Activated CD4-positive, alpha-beta T cell treated with anti-CD3 and anti-CD28 coated beads for 1 hour (primary cell): ENCODE results near the gene STARD3.
"Not testable (repeated sequence)": the region's sequence is repeated elsewhere in the genome, so short reads cannot be mapped to it uniquely, and the experiment has no call there.

Experiments
- DNase-seq: peaks from one replicate; pipeline ENCODE4 v3.0.0-alpha.2; 2020

Gene STARD3

DNA sequence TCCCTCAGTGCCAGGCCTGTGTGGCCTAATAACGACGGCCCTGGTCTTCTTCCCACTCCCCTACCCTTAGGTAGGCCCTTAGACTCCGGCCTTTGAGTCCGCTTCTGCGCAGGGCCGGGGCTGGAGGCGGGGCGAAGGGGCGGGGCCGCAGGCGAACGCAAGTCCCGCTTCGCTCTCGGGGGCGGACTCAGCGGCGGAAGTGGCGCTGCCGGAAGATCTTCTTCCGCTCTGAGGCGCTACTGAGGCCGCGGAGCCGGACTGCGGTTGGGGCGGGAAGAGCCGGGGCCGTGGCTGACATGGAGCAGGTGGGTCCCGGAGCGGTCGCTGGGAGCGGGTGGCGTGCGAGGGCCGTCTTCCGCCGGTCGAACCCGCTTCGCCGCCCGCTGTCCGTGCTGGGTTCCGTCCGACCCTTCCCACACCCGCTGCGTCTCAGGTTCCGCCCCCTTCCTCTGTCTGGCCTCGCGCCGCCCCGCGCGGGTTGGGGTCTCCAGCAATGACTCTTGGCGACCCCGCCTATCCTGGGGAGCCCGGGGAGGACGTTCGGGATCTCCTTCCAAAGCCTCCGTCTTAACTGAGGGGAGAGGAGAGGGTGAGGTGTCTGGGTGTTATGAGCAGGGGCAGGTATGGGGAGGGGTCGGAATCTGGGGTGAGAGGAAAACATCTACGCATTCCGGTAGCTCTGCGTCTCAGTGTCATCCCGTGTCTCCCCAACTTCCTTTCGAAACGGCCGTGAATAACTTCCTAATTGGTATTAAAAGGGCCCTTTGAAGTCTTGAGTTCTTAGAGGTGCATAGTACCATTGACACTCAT, at the start of gene STARD3:
Gene STARD3 (plus strand): TSS at position 218 of the 810 bp plus-strand sequence. CDS start 16,388 bp downstream, outside the sequence.
- DNase-seq, result peak; percentile 79

DNA sequence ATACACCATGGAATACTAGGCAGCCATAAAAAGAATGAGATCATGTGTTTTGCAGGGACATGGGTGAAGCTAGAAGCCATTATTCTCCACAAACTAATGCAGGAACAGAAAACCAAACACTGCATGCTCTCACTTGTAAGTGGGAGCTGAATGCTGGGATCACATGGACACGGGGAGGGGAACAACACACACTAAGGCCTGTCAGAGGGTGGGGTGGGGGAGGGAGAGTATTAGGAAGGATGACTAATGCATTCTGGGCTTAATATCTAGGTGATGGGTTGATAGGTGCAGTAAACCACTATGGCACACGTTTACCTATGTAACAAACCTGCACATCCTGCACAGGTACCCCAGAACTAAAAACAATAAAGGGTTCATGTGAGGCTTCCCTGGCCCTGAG, 46.8 kb upstream of the STARD3 start:
- not testable (repeated sequence) for DNase-seq

DNA sequence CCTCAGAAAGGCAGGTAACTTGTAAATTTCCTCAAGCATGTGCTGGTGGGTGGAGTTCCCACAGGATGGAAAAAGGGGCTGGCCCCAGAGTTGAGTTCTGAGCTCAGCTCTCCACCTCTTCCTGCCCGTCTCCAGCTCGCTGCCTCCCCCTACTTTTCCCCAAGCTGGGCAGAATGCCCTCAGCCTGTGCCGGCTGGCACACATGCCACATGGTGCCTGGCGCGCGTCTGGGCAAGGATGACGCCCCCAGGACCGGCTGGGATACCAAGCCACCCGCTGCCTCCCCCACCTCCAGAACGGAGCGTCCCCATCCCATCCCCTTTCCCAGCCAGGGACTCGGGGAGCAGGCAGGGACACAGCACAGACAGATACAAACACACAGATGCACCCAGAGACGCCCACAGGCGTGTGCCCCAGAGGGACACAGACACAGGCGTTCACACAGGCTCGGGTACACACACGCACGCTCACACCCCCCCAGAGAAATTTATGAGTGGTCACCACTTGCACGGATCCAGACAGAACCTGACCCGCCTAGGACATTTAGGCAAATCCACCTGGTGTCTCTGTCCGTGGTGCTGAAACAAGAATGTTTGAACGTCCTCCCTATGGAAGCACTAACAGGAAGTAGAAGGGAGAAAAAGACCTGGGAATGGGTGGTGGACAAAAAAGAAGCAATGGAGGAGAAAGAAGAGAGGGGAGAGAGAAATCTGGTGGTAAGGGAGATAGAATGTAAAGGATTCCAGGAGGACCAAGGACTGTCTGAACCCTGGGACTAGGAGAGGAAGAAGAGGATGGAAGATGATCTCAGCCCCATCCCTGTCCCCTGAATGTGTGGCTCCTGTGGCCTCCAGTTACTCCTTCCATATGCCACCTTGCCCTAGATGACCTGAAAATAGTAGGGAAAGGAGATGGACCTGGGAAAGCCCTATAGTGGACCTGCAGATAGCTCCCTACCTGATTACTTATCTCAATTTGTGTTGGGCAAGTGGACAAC, 44.7 kb upstream of the STARD3 start:
- DNase-seq, result no peak

DNA sequence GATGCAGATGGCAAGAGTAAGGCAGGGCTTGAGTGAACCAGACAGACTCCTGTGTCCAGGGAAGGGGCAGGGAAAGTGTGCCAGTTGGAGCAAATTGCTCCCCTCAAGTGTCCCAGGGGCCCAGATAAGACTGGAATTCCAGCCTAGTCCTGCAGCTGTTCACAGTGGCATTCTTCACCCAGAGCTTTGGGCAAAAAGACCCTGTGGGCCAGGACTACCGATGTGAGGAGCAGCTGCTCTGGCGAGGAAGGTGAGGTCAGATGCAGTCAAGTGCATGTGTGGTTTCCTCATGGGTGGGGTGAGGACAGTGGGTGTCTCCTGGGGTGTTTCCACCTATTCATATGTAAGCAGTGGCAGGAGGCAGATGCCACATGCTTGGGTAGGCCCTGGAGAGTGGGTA, 43.6 kb upstream of the STARD3 start:
- no peak for DNase-seq

DNA sequence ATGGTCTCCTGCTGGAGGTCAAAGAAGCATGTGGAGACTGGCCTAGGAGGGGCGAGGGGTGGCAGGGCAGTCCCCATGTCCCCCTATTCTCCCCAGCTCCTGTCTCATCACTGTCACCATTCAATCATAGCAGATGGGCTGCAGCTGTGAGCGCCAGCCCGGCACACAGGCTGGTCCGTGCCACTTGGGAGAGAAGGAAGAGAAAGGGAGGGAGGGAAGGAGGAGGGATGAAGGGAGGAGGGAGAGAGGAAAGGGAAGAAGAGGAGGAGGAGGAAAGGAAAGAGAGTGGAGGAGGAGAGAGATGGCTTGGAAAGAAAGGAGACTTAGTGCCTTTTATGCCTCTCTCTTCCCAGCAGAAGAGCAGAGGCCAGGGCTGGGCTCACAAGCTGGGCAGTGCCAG, 41.6 kb upstream of the STARD3 start:
- no peak for DNase-seq

DNA sequence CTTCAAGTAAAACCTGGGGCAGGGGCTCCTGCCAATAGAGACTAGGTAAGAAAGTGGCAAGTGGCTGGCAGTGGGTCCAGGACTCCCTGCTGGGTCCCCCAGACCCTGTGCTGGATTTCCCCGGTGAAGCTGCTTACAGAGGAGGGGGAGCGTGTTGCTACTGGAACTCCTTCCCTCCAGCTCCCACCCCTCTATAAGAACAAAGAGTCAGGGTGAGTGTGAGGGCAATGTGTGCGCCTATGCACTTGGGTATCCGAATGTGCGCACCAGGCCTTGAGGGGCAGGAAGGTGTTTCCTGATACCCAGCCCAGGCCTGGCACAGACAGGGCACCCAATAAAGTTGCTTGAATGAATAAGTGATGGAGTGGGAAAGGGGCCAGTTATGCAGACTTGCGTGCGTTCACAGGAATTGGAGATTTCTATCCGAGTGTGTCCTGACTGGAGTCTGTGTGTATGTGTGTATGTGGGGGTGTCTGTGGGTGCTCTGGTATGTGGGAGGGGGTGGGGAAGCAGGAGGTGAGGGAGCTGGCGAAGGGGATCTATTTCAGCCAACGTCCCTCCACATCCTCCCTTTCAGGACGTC, 40.9 kb upstream of the STARD3 start:
- DNase-seq, result no peak

DNA sequence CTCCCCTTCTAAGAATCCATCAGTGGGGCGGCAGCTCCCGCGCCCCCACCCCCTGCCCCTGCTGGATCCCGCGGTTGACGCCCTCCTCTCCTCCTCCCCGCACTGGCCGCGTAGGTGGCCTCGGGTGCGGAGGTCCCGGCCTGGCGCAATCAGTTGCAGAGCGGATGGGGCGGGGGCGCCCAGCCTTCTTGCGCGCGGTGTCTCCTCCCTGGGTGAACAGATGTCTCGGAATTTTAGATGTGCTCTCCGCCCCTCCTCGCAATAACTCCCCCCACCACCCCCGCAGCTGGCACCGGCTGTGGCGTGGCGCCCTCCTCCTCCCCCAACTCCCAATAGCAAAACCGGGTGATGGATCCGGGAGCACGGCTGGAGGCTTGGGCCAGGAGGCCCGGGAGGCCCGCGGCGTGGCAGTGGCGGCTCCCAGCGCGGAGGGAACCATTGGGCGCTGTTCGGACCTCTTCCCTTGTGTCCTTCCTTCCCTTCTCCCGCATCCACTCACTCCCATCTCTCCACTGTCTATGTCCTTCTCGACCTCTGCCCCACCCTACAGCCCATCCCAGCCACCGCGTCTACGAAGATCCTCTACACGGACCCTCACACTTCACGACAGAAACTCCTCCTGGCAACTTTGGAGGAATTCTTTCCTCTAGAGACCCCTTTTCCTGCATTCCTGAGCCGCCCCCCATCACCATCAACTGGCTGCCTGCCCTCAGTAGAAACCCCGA, 40.2 kb upstream of the STARD3 start:
- no peak for DNase-seq

DNA sequence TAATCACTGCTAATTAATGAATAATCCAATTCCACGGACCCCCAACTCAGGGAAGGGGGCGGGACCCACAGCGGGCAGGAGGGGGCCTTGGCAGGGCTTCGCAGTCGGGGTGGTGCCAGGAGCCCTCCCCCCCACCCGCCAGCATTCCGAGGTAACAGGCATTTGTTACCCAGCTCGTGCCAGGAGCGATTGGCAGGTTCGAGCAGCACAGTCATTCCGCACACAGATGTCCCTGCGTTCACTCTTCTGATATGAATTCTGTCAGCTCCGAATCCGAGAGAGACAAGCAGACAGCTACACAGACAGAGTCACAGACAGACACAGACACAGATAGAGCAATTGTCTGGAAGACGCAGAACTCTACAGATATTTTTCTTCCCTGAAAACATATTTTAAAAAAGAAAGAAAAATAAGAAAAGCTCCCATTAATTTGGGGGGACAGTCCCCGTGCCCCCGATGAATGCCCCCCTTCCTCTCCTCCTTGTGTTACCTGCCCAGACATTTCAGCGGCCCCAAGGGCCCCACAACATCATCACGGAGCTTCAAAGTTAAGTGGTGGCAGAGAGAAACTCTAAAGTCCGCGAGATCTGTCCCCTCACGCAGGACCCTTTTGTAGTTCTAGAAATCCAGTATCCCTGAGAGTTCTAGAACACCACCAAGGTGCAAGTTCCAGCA, 39.4 kb upstream of the STARD3 start:
- DNase-seq, result no peak

DNA sequence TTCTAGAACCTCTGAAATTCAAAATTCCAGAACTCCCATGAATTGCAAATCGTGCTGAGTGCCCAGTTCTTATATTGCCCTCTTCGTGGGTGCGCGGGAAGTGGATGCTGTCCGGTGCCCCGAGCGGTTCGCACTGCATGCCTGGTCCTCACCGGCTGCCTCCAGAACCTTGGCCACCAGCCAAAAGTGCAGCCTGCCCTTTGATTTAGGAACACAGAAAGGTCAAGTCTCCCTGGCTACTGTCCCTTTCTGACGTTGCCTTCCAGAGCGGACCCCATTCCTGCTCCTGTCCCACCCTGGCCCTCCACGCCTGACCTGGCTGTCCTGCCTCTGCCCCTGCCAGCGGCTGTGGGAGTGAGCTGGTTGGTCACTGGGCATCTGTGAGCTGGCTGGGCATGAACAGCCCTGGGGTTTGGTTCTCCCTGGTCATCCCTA, 38.9 kb upstream of the STARD3 start:
- DNase-seq, result no peak

DNA sequence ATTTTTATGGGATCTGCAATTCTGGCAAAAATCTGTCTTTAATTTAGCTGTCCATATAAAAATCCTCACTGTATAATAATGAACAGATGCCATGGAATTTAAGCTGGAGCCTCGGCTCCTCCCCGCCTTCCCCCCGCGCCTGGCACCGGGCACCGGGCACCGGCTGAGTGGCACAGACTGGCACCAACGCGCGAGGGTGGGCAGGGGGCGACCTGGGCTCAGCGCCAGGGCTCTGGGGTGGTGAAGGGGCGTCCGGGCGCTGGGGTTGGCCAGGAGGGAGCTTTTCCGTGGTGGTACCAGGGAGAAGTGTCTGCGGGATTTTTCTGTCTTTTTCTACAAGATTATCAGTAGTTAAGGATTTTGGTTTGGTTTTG, 38.3 kb upstream of the STARD3 start:
- no peak for DNase-seq

DNA sequence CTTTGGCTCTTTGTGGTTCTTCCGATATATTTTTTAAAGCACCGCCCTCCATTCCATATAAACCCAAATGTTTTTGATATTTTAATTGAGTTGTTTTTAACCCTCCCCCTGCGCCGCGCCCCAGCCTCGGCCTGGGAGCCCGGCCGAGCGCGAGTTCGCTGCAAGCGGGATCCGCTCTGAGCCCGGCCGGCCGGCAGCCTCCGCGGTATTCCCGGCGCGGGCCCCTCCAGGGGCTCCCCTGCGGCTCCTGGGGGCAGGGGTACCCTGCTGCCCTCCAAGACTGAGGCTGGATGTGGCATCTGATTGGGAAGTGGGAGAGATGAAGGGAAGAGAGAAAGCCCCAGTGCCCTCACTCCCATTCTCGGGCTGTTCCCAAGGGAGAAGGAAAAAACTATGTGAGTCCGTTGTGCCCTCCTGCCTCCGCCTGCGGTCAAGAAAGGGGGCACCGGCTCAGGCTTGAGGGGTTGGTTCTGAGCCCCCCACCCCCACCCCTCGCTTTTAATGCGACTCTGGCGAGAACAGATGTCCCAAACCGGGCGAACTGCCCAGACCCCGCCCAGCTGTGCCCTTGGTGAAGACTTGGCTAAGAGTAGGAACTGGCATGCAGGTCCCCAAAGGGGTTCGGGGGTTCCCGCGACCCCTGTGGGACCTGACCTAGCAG, 37.8 kb upstream of the STARD3 start:
- DNase-seq, result no peak

DNA sequence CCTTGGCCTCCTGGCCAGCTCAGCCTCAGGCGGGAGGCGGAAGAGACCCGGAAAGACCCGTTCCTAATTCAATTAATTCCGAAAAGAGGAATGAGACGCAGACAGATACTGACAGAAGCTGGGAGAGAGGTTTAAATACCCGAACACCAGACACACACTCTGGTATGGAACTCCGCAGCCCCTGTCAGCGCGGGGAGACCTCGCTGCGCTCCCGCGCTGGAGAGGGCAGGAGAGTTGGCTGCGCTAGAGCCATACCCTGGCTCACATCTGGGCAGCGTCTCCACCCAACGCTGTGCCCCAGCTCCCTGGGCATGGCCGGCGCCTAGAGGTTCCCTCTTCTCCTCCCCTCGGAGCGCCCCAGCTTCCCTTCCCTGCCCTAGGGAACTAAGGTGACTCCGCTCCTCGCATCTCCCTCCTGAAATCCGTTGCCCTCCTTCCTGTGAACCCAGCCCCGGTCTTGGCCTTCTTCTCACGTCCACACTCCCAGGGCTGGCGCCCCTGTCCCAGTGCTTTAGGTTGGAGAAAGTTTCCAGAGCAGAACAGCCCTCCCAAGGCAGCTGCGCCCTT, 37.2 kb upstream of the STARD3 start:
- DNase-seq, result no peak

DNA sequence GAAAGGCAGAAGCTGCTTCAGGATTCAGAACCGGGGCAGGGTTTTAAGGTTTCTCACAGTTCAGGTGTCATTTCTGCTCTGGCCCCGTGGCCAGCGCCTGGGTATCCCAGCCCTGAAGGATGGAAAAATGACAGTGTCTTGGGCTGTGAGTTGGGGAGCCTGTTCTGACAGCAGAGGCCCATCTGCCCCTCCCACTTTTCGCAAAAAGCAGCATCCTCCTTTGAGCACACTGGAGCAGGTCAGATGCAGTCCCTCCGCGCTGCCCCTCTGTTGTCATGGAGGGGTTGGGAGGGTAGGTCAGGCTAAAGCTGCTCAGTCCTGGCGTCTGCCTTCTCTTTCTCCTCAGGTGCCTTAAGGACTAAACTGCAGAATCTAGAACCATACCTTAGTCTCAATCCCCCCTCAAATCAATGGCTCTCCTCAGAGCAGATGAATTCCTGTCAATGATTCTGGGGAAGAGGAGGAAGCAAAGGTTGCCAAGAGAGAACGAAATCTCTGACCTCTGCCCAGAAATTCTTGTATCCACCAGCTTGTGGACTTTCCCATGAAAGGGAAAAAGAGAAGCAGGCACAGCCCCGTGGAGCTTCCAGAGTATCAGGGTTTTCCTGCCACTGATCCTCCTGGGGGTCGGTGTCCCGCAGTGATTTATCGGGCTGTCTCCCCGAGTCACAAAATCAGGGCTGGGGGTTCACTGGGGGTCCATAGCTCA, 36.5 kb upstream of the STARD3 start:
- no peak for DNase-seq

DNA sequence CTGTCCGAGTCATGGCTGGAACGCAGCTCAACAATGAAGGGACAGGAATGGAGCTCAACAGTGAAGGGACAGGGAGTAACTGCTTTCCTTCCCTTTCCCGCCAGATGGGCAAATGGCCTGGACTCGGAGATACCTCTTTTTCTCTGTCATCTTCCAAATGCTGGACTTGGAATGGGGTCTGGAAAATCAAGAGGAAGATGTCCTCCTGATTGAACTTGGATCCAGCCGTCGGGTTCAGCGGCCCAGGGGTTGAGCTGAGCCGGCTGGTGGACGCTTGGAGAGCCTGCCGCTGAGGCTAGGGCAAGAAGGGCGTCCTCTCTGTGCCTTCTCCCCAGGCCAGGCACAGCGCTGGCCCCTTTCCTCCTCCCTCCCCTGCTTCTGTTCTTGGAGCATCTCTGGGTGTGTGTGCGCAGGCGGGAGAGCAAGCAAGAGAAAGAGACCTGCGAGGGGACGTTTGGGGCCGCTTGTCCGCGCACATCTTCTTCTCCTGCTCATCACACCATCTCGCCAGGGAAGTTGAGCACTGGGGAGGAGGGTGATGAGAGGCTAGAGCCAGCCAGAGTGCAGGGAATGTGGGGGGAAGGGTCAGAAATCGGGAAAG, 35.8 kb upstream of the STARD3 start:
- no peak for DNase-seq

DNA sequence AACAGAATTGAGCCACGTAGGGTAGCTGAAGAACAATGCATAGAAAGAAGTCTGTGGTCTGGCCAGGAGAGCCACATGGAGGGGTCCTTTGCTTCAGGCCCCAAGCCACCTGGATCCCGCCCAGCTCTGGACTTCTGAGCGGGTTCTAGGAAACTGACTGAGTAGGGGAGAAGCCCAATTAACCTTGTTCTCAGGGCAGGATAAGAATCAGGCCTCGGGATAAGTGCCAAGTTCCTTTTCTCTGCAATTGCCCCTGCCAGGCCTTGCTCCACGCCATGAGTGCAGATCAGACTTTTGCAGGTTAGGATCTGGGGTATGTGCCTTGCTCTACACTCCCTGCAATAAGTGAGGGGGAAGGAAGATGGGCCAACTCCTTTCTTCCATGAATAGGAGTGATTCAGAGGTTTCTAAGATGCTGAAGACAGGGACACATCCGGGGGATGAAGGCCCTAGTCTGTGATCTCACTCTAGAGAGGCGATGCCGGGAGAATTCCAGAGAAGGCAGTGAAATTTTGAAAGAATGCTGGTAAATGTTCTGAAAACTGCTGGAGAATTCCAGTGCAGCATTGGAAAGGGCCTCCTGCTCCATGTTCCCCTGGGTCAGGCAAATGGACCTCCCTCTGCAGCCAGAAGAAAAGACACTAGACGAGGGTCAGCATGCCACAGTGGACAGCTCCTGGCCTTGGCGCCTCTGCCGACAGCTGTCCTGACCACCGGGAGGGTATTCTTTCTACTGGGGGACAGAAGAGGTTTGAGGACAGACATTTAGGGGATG, 35.0 kb upstream of the STARD3 start:
- DNase-seq, result no peak

DNA sequence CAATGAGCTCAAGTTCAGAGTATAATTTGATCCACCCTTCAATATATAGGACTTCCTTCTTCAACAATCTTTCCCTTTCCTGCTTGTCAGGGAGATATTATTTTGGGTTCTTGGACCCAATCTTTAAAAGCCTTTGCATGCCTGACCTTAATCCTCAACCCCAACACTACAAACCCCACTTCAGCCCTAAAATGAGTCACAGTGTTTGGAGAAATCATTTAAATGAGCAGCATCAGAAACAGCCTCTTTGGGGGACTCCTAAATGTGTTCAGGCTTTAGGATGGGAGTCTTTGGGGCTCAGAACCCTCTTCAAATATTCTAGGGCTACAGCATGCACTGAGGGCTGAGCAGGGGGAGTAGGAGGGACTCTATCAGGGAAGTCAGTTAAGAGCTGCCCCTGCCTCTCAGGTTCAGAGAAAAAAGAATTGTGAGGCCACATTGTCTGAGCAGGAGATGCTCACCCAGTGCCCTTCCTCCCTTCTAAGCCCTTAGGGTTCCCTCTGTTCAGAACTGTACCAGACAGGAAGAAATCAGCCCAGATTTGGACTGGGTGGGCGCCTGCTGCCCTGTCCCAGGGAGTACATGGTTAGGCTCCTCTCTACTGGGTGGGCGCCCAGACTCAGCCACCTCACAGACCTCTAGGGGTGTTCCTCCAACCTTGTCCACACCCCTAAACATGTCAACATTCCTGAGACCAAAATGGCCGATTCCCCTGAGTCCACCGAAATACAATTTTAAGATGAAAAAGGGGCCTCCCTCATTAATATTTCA, 34.2 kb upstream of the STARD3 start:
- DNase-seq, result no peak

DNA sequence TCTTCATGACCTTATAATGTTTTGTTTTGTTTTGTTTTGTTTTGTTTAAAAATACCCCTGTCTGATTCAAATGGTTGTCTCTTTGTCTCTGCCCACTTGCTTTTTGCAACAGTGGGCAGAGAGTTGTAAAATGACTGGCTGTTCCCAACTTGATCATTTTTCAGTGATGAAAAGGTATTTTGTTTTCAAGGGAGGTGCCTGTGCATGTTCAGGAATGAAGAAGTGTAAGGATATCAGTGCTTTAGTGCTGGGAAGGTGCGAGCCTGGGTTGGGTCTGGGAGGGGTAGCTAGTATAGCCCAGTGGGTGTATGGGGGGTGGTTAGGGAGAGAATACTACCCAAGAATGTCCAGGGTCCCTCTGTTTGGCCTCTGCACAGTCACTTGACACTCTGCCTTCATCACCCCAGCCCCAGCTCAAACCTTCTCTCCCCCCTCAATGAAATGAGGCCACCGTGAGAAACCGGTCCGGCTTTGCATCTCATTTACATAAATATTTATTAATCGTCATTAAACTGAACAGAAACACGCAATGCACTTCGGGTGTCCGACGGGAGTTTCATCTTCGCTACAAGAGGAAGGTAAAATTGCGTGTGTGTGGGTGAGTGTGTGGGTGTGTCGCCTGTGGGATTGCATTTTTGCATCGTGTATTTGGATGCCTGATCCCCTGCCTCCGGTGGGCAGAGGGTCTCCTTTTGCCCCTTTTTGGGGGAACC, 33.5 kb upstream of the STARD3 start:
- no peak for DNase-seq
